GM19324 (cell line): Measurements from ENCODE around the gene SLC44A3.

Source experiments
- ATAC-seq: cut with Tn5 transposase; IDR thresholded peaks from one replicate; pipeline ENCODE4 v1.9.1; 2021; ENCODE audit warnings: mild to moderate bottlenecking, moderate library complexity; ENCODE audit not compliant: unreplicated experiment, low FRiP score

The SLC44A3 gene

GRCh38 chr1:94871031-94871430 lies 50.9 kb downstream of the SLC44A3 start:
- no peak for ATAC-seq

GRCh38 chr1:94872771-94873495 lies 52.8 kb downstream of the SLC44A3 start:
- ATAC-seq, result no peak

GRCh38 chr1:94873520-94874351 lies 53.6 kb downstream of the SLC44A3 start:
- peak; percentile 46 for ATAC-seq

GRCh38 chr1:94874423-94874822 lies 54.3 kb downstream of the SLC44A3 start:
- ATAC-seq, result no peak

GRCh38 chr1:94875794-94876193 lies 55.6 kb downstream of the SLC44A3 start:
- no peak for ATAC-seq

GRCh38 chr1:94876362-94876761 lies 56.2 kb downstream of the SLC44A3 start:
- ATAC-seq, result no peak

GRCh38 chr1:94878329-94878728 lies 58.2 kb downstream of the SLC44A3 start:
- ATAC-seq, result no peak

- ATAC-seq, result peak; percentile 52
These were observed 63.5 kb downstream of the SLC44A3 start for GRCh38 chr1:94883691-94884090.

- ATAC-seq, result no peak
These were observed 63.9 kb downstream of the SLC44A3 start for GRCh38 chr1:94884106-94884505.

GRCh38 chr1:94884507-94884906 lies 64.3 kb downstream of the SLC44A3 start:
- no peak for ATAC-seq

GRCh38 chr1:94886361-94886760 lies 66.2 kb downstream of the SLC44A3 start:
- ATAC-seq, result no peak

- ATAC-seq, result no peak
These were observed 66.9 kb downstream of the SLC44A3 start for GRCh38 chr1:94887106-94887505.

- no peak for ATAC-seq
These were observed 67.5 kb downstream of the SLC44A3 start for GRCh38 chr1:94887603-94888171.

GRCh38 chr1:94888201-94888600 lies 68.0 kb downstream of the SLC44A3 start:
- no peak for ATAC-seq

- ATAC-seq, result no peak
These were observed 72.6 kb downstream of the SLC44A3 start for GRCh38 chr1:94892604-94893254.

- ATAC-seq, result no peak
These were observed 74.5 kb downstream of the SLC44A3 start for GRCh38 chr1:94894630-94895029.

- no peak for ATAC-seq
These were observed 75.4 kb downstream of the SLC44A3 start for GRCh38 chr1:94895518-94895917.

- ATAC-seq, result no peak
These were observed 78.6 kb downstream of the SLC44A3 start for GRCh38 chr1:94898491-94899385.

- no peak for ATAC-seq
These were observed 79.6 kb downstream of the SLC44A3 start for GRCh38 chr1:94899756-94900155.

- no peak for ATAC-seq
These were observed 81.7 kb downstream of the SLC44A3 start for GRCh38 chr1:94901841-94902240.
